GM21526 (cell line): ENCODE results near the gene ZC3H13.

ENCODE experiments used
- ATAC-seq: cut with Tn5 transposase; IDR thresholded peaks from one replicate; pipeline ENCODE4 v1.9.1; 2021; ENCODE audit warnings: moderate library complexity; ENCODE audit not compliant: unreplicated experiment, low FRiP score

The ZC3H13 gene

GRCh38 chr13:46052319-46053161 is at the start of gene ZC3H13:
Gene ZC3H13, minus strand, starts transcription at chr13:46052746. Its CDS starts 7,239 bp downstream, at chr13:46045507.
- ATAC-seq, result peak; percentile 98

GRCh38 chr13:46102255-46102605 is 49.7 kb upstream of the ZC3H13 start:
- no peak for ATAC-seq

GRCh38 chr13:46101484-46102254 is 49.1 kb upstream of the ZC3H13 start:
- ATAC-seq, result no peak

- ATAC-seq, result no peak
Observed at GRCh38 chr13:46101002-46101401, 48.5 kb upstream of the ZC3H13 start.

- ATAC-seq, result no peak
Observed at GRCh38 chr13:46100191-46100815, 47.8 kb upstream of the ZC3H13 start.

- ATAC-seq, result no peak
Observed at GRCh38 chr13:46097663-46098062, 45.1 kb upstream of the ZC3H13 start.

GRCh38 chr13:46097015-46097414 is 44.5 kb upstream of the ZC3H13 start:
- ATAC-seq, result no peak

- no peak for ATAC-seq
Observed at GRCh38 chr13:46094478-46094877, 41.9 kb upstream of the ZC3H13 start.

- ATAC-seq, result no peak
Observed at GRCh38 chr13:46088821-46089562, 36.4 kb upstream of the ZC3H13 start.

GRCh38 chr13:46087481-46087880 is 34.9 kb upstream of the ZC3H13 start:
- no peak for ATAC-seq

- no peak for ATAC-seq
Observed at GRCh38 chr13:46086985-46087384, 34.4 kb upstream of the ZC3H13 start.

GRCh38 chr13:46086421-46086922 is 33.9 kb upstream of the ZC3H13 start:
- ATAC-seq, result no peak

GRCh38 chr13:46085737-46086136 is 33.2 kb upstream of the ZC3H13 start:
- no peak for ATAC-seq

GRCh38 chr13:46082324-46082723 is 29.8 kb upstream of the ZC3H13 start:
- ATAC-seq, result no peak

GRCh38 chr13:46079770-46080169 is 27.2 kb upstream of the ZC3H13 start:
- no peak for ATAC-seq

GRCh38 chr13:46077265-46077664 is 24.7 kb upstream of the ZC3H13 start:
- no peak for ATAC-seq

GRCh38 chr13:46076827-46077226 is 24.3 kb upstream of the ZC3H13 start:
- ATAC-seq, result no peak

- ATAC-seq, result no peak
Observed at GRCh38 chr13:46075811-46076210, 23.3 kb upstream of the ZC3H13 start.

- ATAC-seq, result peak; percentile 86
Observed at GRCh38 chr13:46071590-46072249, 19.2 kb upstream of the ZC3H13 start.

GRCh38 chr13:46063292-46063691 is 10.7 kb upstream of the ZC3H13 start:
- no peak for ATAC-seq
